Brain microvascular endothelial cell (primary cell): ENCODE results near the gene CDK5R1.

ENCODE experiments used
- DNase-seq: peaks from one replicate; pipeline ENCODE4 v3.0.0-alpha.2; 2020
- H3K27ac ChIP-seq: fragments of 250-450 bp; sonication (Bioruptor Pico); 2 replicates; pipeline ENCODE4 v1.5.1; 2020; ENCODE audit warnings: mild to moderate bottlenecking, moderate library complexity
- H3K27me3 ChIP-seq: fragments of 250-450 bp; sonication (Bioruptor Pico); replicated peaks from 2 replicates; pipeline ENCODE4 v1.5.1; 2020; ENCODE audit warnings: mild to moderate bottlenecking
- H3K36me3 ChIP-seq: fragments of 250-450 bp; sonication (Bioruptor Pico); replicated peaks from 2 replicates; pipeline ENCODE4 v1.5.1; 2020; ENCODE audit warnings: mild to moderate bottlenecking
- H3K4me3 ChIP-seq: 2 replicates; pipeline ENCODE4 v1.5.1; 2011; ENCODE audit warnings: low read depth, mild to moderate bottlenecking, control low read depth, low read length, moderate library complexity
- in situ Hi-C: cut with HindIII; loops from 2 replicates; pipeline ENCODE4 v1.10.0; 2017; ENCODE audit warnings: low sequenced_read_pairs, low pct_ligation_motif_present
- TF ChIP-seq, protein P1 (sequence below): IDR thresholded peaks from 2 replicates; pipeline ENCODE4 v1.5.1; 2011; ENCODE audit warnings: low read depth, mild to moderate bottlenecking, moderate library complexity, low read length, control low read depth, inconsistent platforms; ENCODE audit errors: missing control alignments

The CDK5R1 gene

DNA sequence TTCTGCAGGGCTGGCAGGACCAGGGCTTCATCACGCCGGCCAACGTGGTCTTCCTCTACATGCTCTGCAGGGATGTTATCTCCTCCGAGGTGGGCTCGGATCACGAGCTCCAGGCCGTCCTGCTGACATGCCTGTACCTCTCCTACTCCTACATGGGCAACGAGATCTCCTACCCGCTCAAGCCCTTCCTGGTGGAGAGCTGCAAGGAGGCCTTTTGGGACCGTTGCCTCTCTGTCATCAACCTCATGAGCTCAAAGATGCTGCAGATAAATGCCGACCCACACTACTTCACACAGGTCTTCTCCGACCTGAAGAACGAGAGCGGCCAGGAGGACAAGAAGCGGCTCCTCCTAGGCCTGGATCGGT, 1.4 kb downstream of the CDK5R1 start:
- in situ Hi-C loops: no loop called here
- Histone ChIP-seq H3K27me3 (no peaks in the 10 kb centered on the region), H3K4me3 (no peak overlapping the region), H3K36me3 (no peaks in the 10 kb centered on the region), H3K27ac (no peak overlapping the region)
- DNase-seq: no peak
- TF ChIP-seq, protein P1, sequence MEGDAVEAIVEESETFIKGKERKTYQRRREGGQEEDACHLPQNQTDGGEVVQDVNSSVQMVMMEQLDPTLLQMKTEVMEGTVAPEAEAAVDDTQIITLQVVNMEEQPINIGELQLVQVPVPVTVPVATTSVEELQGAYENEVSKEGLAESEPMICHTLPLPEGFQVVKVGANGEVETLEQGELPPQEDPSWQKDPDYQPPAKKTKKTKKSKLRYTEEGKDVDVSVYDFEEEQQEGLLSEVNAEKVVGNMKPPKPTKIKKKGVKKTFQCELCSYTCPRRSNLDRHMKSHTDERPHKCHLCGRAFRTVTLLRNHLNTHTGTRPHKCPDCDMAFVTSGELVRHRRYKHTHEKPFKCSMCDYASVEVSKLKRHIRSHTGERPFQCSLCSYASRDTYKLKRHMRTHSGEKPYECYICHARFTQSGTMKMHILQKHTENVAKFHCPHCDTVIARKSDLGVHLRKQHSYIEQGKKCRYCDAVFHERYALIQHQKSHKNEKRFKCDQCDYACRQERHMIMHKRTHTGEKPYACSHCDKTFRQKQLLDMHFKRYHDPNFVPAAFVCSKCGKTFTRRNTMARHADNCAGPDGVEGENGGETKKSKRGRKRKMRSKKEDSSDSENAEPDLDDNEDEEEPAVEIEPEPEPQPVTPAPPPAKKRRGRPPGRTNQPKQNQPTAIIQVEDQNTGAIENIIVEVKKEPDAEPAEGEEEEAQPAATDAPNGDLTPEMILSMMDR: no peak

DNA sequence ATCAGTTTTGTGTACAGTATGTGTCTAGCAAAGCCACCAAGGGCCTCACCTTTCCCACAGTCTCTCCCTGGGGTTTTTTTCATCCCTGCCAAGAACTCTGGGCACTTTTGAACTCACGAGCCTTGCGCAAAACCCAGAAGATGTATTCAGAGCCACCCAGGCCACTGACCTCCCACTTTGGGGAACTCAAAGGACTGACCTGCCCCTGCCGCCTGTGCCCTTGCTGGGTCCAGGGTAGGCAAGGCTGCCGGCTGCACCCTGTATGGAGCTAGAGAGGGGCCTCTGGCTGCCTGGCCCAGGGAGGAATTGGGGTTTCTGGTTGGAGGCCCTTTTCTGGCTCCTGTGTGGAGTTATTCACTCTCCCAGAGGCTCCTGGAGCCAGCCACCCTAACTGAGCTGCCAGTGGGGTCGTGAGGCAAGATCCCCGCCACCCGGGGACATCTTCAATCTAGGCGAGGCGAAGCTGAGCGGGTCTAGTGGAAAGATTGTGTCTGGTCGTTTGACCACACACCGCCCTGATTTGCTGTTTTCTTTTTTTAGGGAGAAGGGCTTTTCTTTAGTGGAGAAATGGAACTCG, 1.9 kb downstream of the CDK5R1 start:
- no peak overlapping the region for H3K27ac ChIP-seq
- H3K4me3 ChIP-seq: no peak overlapping the region

DNA sequence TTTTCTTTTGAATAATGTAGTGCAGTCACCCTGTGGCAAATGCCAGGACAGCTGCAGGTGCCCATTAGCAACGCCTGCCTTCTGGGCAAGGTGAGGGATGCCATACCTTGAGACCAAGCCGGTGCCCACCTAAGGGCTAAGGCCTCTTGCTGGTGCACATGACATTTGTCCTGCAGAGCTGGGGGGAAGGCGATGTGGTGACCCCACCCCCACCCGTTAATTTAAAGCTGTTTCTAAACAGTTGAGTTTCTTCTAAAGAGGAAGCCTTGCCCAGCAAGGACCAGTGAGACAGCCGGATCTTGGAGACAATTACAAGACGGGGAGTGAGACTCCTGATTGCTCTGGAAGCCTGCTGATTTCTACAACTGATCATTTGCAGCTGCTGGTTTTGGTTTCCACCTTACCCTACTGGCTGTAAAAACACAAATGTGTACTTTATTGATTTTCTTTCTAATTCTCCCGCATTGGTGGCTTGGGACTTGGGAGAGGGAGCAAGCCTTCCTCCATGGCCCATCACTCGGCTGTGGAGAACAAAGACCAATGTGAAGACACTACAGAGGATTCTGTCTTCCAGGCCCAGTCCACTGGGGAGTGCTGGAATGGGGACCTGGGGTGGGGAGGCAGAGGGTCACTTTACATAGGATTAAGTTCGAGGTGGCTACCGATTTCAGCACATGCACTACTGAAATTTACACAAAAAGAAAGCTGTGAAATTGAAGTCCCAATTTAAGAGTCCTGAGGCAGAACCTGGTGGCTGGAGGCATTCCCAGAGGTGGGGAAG, 2.7 kb downstream of the CDK5R1 start:
- in situ Hi-C loops: no loop called here
- no peaks in the 10 kb centered on the region for H3K36me3 ChIP-seq
- H3K27ac ChIP-seq: no peak overlapping the region
- TF ChIP-seq, protein P1: no peak
- H3K27me3 ChIP-seq: no peaks in the 10 kb centered on the region
- H3K4me3 ChIP-seq: no peak overlapping the region
- DNase-seq: no peak

More for the DNA sequence above, 1.9 kb downstream of the CDK5R1 start:
- TF ChIP-seq, protein P1: no peak
- DNase-seq: no peak
- no peaks in the 10 kb centered on the region for H3K27me3 ChIP-seq
- in situ Hi-C loops: no loop called here
- H3K36me3 ChIP-seq: no peaks in the 10 kb centered on the region

DNA sequence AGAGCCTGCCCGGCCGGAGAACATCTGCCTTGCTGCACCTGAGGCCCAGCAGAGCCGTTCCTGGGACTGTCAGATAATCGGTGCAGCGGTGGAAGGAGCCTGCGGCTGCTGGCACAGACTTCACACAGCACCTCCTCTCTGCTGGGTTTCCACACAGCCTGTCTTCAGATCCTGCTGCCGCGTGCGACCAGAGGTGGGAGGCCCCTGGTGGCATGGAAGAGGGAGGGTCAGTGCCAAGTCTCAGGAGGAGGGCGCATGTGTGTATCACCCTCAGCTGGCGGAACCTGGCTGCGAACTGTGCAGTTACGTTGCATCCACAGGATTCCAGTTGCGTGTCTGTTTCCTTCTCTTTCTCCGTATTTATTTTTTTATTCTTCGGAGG, 3.3 kb downstream of the CDK5R1 start:
- no peak overlapping the region for H3K27ac ChIP-seq

DNA sequence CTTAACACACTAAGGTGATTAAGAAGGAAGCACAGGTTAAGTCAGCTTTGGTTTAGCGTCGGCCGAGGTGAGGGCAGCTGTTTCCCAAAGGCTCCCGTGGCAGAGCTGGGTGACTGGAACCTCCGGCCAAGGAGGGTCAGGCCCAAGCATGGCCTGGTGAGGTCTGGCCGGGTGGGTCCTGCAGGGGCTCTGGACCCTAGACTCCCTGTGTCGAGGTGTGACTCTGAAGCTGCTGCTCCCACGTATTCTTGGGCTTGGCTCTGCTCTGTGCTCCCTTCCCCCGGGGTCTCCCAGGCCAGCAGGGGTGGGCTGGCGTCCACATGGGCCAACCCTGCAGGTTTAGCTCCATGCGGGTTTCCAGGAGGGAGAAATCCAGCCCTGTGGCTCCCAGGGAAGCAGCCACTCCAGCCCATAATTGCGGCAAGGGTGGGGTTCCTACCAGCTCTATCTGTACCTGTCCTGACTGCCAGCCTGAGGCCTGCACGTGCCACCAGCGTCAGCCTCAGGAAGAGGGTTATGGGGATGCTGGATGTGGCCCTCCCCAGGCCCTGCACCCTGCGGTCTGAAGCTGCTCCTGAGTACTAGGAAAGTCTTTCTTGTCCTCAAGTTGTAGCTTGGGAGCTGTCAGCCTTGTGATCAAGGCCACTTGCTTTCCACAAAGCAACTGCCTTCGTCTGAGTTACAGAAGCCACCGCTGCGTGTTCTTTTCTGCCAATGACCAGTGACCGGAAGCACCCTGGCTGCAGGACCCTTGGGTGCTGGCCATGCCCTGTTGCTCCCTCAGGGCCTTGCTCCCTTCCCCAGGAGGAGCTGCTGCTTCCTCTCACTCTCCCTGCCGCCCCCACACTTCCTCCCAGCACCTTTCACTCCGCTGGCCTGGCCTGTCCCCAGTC, 4.8 kb downstream of the CDK5R1 start:
- no peaks in the 10 kb centered on the region for H3K27me3 ChIP-seq
- no peaks in the 10 kb centered on the region for H3K36me3 ChIP-seq
- no peak overlapping the region for H3K4me3 ChIP-seq
- in situ Hi-C loops: no loop called here
- no peak overlapping the region for H3K27ac ChIP-seq
- DNase-seq: no peak
- TF ChIP-seq, protein P1: no peak

More for the DNA sequence above, 3.3 kb downstream of the CDK5R1 start:
- Histone ChIP-seq H3K27me3 (no peaks in the 10 kb centered on the region), H3K36me3 (no peaks in the 10 kb centered on the region), H3K4me3 (no peak overlapping the region)
- in situ Hi-C loops: no loop called here
- no peak for DNase-seq
- TF ChIP-seq, protein P1: no peak
